HepG2 (cell line): ENCODE results near the gene MPV17L2. TPM values are rescaled to one million over a fixed set of nuclear protein-coding genes. Genes with fewer than 3 reads are reported as not detected.
A peak's percentile ranks its signal among the peaks of the same experiment; 100 is the strongest.

Experiments used
- ATAC-seq: fragments of 200-7000 bp; cut with Tn5 transposase; 3 replicates; pipeline ENCODE4 v1.9.1; 2020; ENCODE audit warnings: mild to moderate bottlenecking, moderate library complexity
- BruUV-seq: library from RNA; stranded (reverse); fragments of 400-500 nt; replicated peaks from 2 replicates; lab custom pipeline; 2021; lab: Mats Ljungman, UMichigan
- CTCF ChIA-PET: fragments of 300-600 bp; formaldehyde crosslinking; extraction: SDS; loops from one replicate; lab custom pipeline; 2021; ENCODE audit warnings: low total read pairs, inconsistent platforms, low intra/inter-chr PET ratio; lab: Yijun Ruan, JAX
- POLR2A ChIA-PET: fragments of 350-600 bp; sonication (Branson Sonifier 250); formaldehyde crosslinking; loops from one replicate; lab custom pipeline; 2020; ENCODE audit warnings: antibody characterized with exemption, inconsistent platforms; lab: Yijun Ruan, JAX
- DNase-seq: peaks from one replicate; pipeline ENCODE4 v3.0.0-alpha.2; 2015; ENCODE audit warnings: low spot score
- FAIRE-seq: peaks from 3 replicates; lab custom pipeline; 2011; peaks lifted over from hg19 to GRCh38; lab: Jason Lieb, UNC
- H2AFZ ChIP-seq: one replicate; pipeline ENCODE4 v1.6.1; 2011; ENCODE audit warnings: low read length, inconsistent platforms
- H3K27ac ChIP-seq: fragments of 300-600 bp; 3 replicates; pipeline ENCODE4 v1.8.0; 2011; ENCODE audit warnings: mixed run types, mild to moderate bottlenecking, mixed read lengths, low read length, inconsistent platforms; ENCODE audit not compliant: insufficient read depth; ENCODE audit errors: extremely low read length
- H3K27me3 ChIP-seq, 2 experiments: fragments of 200-600 bp in 1 of 2; 2 replicates in 1 of 2; 3 replicates in 1 of 2; pipeline versions ENCODE4 v1.6.0 to v1.8.0; 2011; ENCODE audit warnings: low read length in 2 of 2, mild to moderate bottlenecking in 2 of 2, moderate library complexity in 2 of 2, inconsistent platforms in 1 of 2; ENCODE audit not compliant: insufficient read depth in 2 of 2, control insufficient read depth in 1 of 2
- H3K36me3 ChIP-seq, 2 experiments: fragments of 200-600 bp in 1 of 2; replicated peaks in 1 of 2; 2 replicates in 1 of 2; 3 replicates in 1 of 2; pipeline versions ENCODE4 v1.5.1 to v1.8.0; 2011; ENCODE audit warnings: low read length in 2 of 2, inconsistent platforms in 1 of 2; ENCODE audit not compliant: insufficient read depth in 2 of 2, control insufficient read depth in 1 of 2
- H3K4me1 ChIP-seq: 2 replicates; pipeline ENCODE4 v1.5.1; 2012; ENCODE audit warnings: low read length, inconsistent platforms; ENCODE audit not compliant: insufficient read depth
- H3K4me2 ChIP-seq: 2 replicates; pipeline ENCODE4 v1.6.0; 2011; ENCODE audit warnings: low read depth, low read length, inconsistent platforms
- H3K4me3 ChIP-seq, 3 experiments: fragments of 200-600 bp in 1 of 3; sonication (generic), shearing (Covaris generic) in 1 of 3; replicated peaks in 1 of 3; 2 replicates each; pipeline ENCODE4 v1.5.1; 2011 to 2016; ENCODE audit warnings: low read length in 3 of 3, inconsistent platforms in 2 of 3, low read depth in 2 of 3, mild to moderate bottlenecking in 2 of 3, control low read depth in 1 of 3, mixed read lengths in 1 of 3; ENCODE audit not compliant: insufficient read depth in 1 of 3
- H3K79me2 ChIP-seq: one replicate; pipeline ENCODE4 v1.6.1; 2011; ENCODE audit warnings: low read length, inconsistent platforms; ENCODE audit not compliant: insufficient read depth
- H3K9ac ChIP-seq: 2 replicates; pipeline ENCODE4 v1.6.0; 2011; ENCODE audit warnings: mild to moderate bottlenecking, low read depth, low read length, inconsistent platforms; ENCODE audit not compliant: insufficient read depth
- H3K9me3 ChIP-seq: 2 replicates; pipeline ENCODE4 v1.5.1; 2012; ENCODE audit warnings: mild to moderate bottlenecking, low read length
- H4K20me1 ChIP-seq: 2 replicates; pipeline ENCODE4 v1.6.0; 2011; ENCODE audit warnings: inconsistent platforms, mild to moderate bottlenecking, low read length, moderate library complexity; ENCODE audit not compliant: insufficient read depth
- ATF1 ChIP-seq: IDR thresholded peaks from 2 replicates; pipeline ENCODE4 v1.6.1; 2016; ENCODE audit warnings: mild to moderate bottlenecking, control low read depth
- HCFC1 ChIP-seq: fragments of 150-350 bp; IDR thresholded peaks from 2 replicates; pipeline ENCODE4 v1.6.1; 2014; ENCODE audit warnings: low read depth, low read length
- HNRNPK ChIP-seq: fragments of 200-400 bp; formaldehyde crosslinking; IDR thresholded peaks from 2 replicates; pipeline ENCODE4 v1.6.1; 2018; ENCODE audit warnings: low read length, low read depth, moderate library complexity, mild to moderate bottlenecking; ENCODE audit not compliant: poor library complexity, severe bottlenecking
- KAT2B ChIP-seq: fragments of 150-350 bp; IDR thresholded peaks from 2 replicates; pipeline ENCODE4 v1.6.1; 2014; ENCODE audit warnings: low read depth, low read length, borderline replicate concordance
- KDM5A ChIP-seq: fragments of 200-600 bp; sonication (generic); IDR thresholded peaks from 2 replicates; pipeline ENCODE4 v1.7.0; 2018; ENCODE audit warnings: antibody characterized with exemption, mild to moderate bottlenecking, low read length, borderline replicate concordance
- SNAPC2 ChIP-seq: sonication (generic); formaldehyde crosslinking; IDR thresholded peaks from 2 replicates; pipeline ENCODE4 v1.8.1; 2022; ENCODE audit warnings: mild to moderate bottlenecking, missing genetic modification reagents
- STAT5B ChIP-seq: sonication (generic); formaldehyde crosslinking; IDR thresholded peaks from 2 replicates; pipeline ENCODE4 v1.4.0; 2020; ENCODE audit warnings: missing genetic modification reagents
- TFDP2 ChIP-seq: sonication (generic); formaldehyde crosslinking; IDR thresholded peaks from 2 replicates; pipeline ENCODE4 v1.4.0; 2020; ENCODE audit warnings: missing genetic modification reagents
- THAP11 ChIP-seq: IDR thresholded peaks from 2 replicates; pipeline ENCODE4 v1.6.1; 2016; ENCODE audit warnings: missing biosample characterization, missing genetic modification reagents
- TP53 ChIP-seq: sonication (generic); formaldehyde crosslinking; conservative IDR thresholded peaks from 2 replicates; pipeline ENCODE4 v1.4.0; 2020; ENCODE audit warnings: missing genetic modification reagents
- ZBTB20 ChIP-seq: sonication (generic); formaldehyde crosslinking; IDR thresholded peaks from 2 replicates; pipeline ENCODE4 v1.8.1; 2023; ENCODE audit warnings: missing genetic modification reagents, low read depth, mild to moderate bottlenecking, borderline replicate concordance
- ZMYM4 ChIP-seq: sonication (generic); formaldehyde crosslinking; IDR thresholded peaks from 2 replicates; pipeline ENCODE4 v1.8.1; 2023; ENCODE audit warnings: mild to moderate bottlenecking, missing genetic modification reagents
- ZNF256 ChIP-seq: sonication (generic); formaldehyde crosslinking; conservative IDR thresholded peaks from 2 replicates; pipeline ENCODE4 v1.4.0; 2020; ENCODE audit warnings: missing genetic modification reagents
- ZNF451 ChIP-seq: sonication (generic); formaldehyde crosslinking; IDR thresholded peaks from 2 replicates; pipeline ENCODE4 v1.5.0; 2020; ENCODE audit warnings: mild to moderate bottlenecking, missing genetic modification reagents
- ZNF563 ChIP-seq: sonication (generic); formaldehyde crosslinking; IDR thresholded peaks from 2 replicates; pipeline ENCODE4 v1.8.0; 2022; ENCODE audit warnings: mild to moderate bottlenecking, moderate library complexity, missing genetic modification reagents
- ZNF572 ChIP-seq: sonication (generic); formaldehyde crosslinking; IDR thresholded peaks from 2 replicates; pipeline ENCODE4 v1.5.1; 2020; ENCODE audit warnings: mild to moderate bottlenecking, missing genetic modification reagents
- ZSCAN22 ChIP-seq: sonication (generic); formaldehyde crosslinking; IDR thresholded peaks from 2 replicates; pipeline ENCODE4 v1.4.0; 2020; ENCODE audit warnings: mild to moderate bottlenecking, missing genetic modification reagents
- WGBS: methylation state at CpG from one replicate; pipeline ENCODE4 v1.1.6; 2017; ENCODE audit warnings: low lambda C conversion rate; 5-methylcytosine and 5-hydroxymethylcytosine counted together
- in situ Hi-C: cut with HindIII; loops from 2 replicates; pipeline ENCODE4 v1.10.0; 2017; ENCODE audit warnings: low pct_unique_long_range_greater_than_20kb; ENCODE audit not compliant: extremely low pct_ligation_motif_present
- intact Hi-C: fragments of 100-400 bp; cut with micrococcal nuclease; formaldehyde crosslinking; loops from one replicate; pipeline ENCODE4 v1.10.0; 2022; ENCODE audit not compliant: unreplicated experiment
- polyA plus RNA-seq, 8 experiments: library from polyadenylated mRNA; depleted of rRNA in 3 of 8; stranded (reverse) in 7 of 8; unstranded in 1 of 8; fragments of >200 nt; fragmentation: Illumina TruSeq in 4 of 8; extraction: Trizol in 4 of 8; gene quantifications; 2 replicates each; pipeline versions ENCODE4 v1.2.1 to v1.2.3, GENCODE V29; 2011 to 2016; ENCODE audit warnings: low read depth in 4 of 8, missing spikeins in 1 of 8, mixed read lengths in 1 of 8; ENCODE audit not compliant: insufficient read depth in 1 of 8
- total RNA-seq, 5 experiments: library from RNA; depleted of rRNA; stranded (reverse); fragments of >200 nt; fragmentation: Illumina TruSeq; extraction: Trizol; gene quantifications; 2 replicates each; pipeline ENCODE4 v1.2.3, GENCODE V29; 2016; ENCODE audit warnings: low read depth in 1 of 5
- TF ChIP-seq, protein P1 (sequence below): sonication (generic); formaldehyde crosslinking; IDR thresholded peaks from 2 replicates; pipeline ENCODE4 v1.4.0; 2020; ENCODE audit warnings: low read depth, mild to moderate bottlenecking, missing genetic modification reagents

The MPV17L2 gene
- total and polyA plus RNA-seq, 2 of the 13 experiments (the other 11 are each of a cell fraction or from before 2014, with no cell fraction given) = 13.6 to 16.7 TPM

- TF ChIP-seq STAT5B = no peak
- TF ChIP-seq, protein P1, sequence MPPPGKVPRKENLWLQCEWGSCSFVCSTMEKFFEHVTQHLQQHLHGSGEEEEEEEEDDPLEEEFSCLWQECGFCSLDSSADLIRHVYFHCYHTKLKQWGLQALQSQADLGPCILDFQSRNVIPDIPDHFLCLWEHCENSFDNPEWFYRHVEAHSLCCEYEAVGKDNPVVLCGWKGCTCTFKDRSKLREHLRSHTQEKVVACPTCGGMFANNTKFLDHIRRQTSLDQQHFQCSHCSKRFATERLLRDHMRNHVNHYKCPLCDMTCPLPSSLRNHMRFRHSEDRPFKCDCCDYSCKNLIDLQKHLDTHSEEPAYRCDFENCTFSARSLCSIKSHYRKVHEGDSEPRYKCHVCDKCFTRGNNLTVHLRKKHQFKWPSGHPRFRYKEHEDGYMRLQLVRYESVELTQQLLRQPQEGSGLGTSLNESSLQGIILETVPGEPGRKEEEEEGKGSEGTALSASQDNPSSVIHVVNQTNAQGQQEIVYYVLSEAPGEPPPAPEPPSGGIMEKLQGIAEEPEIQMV = peak; percentile 50; the same call in 1 of the 2 replicates
- TF ChIP-seq HNRNPK = no peak
- no peak; the same call in 1 of the 2 replicates for TF ChIP-seq HCFC1
- TF ChIP-seq TP53 (CRISPR knock-in tag) = no peak
- no peak for TF ChIP-seq THAP11 (CRISPR knock-in tag)
Measured at GRCh38 chr19:18203863-18204393, 10.9 kb downstream of the MPV17L2 start, which contains the start of gene RAB3A (continued).

DNA sequence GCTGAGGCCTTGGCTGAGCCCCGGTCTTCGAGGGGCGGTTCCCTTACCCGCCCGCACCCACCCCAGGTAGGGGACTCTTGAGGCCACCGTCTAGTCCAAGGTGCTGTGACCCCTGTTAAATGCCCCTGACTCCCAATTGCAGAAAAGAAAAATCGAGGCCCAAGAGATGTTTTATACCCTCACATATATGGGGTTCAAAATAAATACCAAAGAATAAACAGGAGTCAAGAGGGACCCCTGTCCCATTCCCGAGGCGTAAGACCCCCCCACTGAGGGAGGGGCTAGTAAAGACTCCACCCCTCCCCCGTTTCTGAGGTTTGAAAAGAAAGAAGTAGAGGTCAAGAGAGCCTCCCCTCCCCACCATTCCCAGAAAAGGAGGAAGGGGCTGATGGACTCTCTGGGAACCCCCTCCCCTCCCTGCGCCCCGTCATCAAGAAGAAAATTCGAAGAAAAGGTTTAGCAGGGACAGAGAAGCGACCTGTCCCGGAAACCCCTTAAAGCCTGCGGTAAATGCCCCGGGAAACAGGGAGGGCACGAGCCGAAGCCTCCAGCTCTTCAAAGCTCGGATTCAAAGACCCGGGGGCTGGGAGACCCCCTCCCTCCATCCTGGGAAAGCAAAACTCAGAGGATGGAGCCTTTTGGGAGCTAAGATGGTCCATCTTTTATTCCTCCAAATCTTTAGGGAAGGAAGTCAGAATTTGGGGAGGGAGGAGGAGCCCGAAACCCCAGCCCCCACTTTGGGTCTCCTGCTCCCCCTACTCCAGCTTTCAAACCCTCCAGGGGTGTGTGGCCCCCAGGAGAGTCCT lies 11.6 kb downstream of the MPV17L2 start:
- Histone ChIP-seq H4K20me1 (no peaks in the 10 kb centered on the region), H3K9me3 (no peaks in the 10 kb centered on the region), H2AFZ (no peak overlapping the region), H3K27me3 (0 out of 5 replicates have a peak, but pooled peaks cover 0 to 3% of the 10 kb centered on the region in 2 experiments), H3K79me2 (no peaks in the 10 kb centered on the region), H3K27ac (peak overlapping the region; percentile 60), H3K4me1 (peaks cover 13% of the 10 kb centered on the region), H3K4me3 (peak overlapping the region; percentile 73 to 76 (median 73)), H3K9ac (peak overlapping the region; percentile 73), H3K4me2 (peak overlapping the region; percentile 87), H3K36me3 (peaks cover 3 to 5% of the 10 kb centered on the region in 2 experiments; a peak in 1 of 5 replicates)
- intact Hi-C loops (loop anchor here (1.0 to 5.0 kb wide), 3 partner anchors 20 to 208 kb away; partner anchors contain the start of gene LSM4), in situ Hi-C loops (loop anchor here (5.0 to 10.0 kb wide), 2 partner anchors 48 to 210 kb away; partner anchors contain the start of gene SSBP4)
- no peak for FAIRE-seq
- ChIA-PET POLR2A (interaction anchor here (0.6 to 4.0 kb wide), 12 partner anchors 12 to 345 kb away, joined by 3 to 27 read pairs (median 6); partner anchors contain the start of genes GDF15, IQCN, JUND and MPV17L2), CTCF (no interaction called here)
- TSS peak; percentile 62 for BruUV-seq
- peak; percentile 14 for ATAC-seq
- WGBS = 2% methylated on average over 22 of the region's 22 CpGs
- DNase-seq = no peak
- TF ChIP-seq KAT2B (no peak), ZNF572 (no peak), ZSCAN22 (CRISPR knock-in tag) (no peak), ATF1 (0 out of 2 replicates have a peak, but pooled peaks have one; percentile 4), KDM5A (peak; percentile 62; the same call in 1 of the 2 replicates), ZNF256 (CRISPR knock-in tag) (no peak), SNAPC2 (CRISPR knock-in tag) (0 out of 2 replicates have a peak, but pooled peaks have one; percentile 18), ZNF451 (CRISPR knock-in tag) (no peak), ZBTB20 (CRISPR knock-in tag) (no peak), ZMYM4 (CRISPR knock-in tag) (no peak), ZNF563 (CRISPR knock-in tag) (0 out of 2 replicates have a peak, but pooled peaks have one; percentile 33), TFDP2 (CRISPR knock-in tag) (no peak)
